Stromal cell of bone marrow (primary cell): Measurements from ENCODE around the gene THADA.
"Not testable (repeated sequence)": the region's sequence is repeated elsewhere in the genome, so short reads cannot be mapped to it uniquely, and the experiment has no call there.

Source experiments
- DNase-seq: peaks from one replicate; pipeline ENCODE4 v3.0.0-alpha.2; 2012; ENCODE audit warnings: low read depth

Gene THADA

DNA sequence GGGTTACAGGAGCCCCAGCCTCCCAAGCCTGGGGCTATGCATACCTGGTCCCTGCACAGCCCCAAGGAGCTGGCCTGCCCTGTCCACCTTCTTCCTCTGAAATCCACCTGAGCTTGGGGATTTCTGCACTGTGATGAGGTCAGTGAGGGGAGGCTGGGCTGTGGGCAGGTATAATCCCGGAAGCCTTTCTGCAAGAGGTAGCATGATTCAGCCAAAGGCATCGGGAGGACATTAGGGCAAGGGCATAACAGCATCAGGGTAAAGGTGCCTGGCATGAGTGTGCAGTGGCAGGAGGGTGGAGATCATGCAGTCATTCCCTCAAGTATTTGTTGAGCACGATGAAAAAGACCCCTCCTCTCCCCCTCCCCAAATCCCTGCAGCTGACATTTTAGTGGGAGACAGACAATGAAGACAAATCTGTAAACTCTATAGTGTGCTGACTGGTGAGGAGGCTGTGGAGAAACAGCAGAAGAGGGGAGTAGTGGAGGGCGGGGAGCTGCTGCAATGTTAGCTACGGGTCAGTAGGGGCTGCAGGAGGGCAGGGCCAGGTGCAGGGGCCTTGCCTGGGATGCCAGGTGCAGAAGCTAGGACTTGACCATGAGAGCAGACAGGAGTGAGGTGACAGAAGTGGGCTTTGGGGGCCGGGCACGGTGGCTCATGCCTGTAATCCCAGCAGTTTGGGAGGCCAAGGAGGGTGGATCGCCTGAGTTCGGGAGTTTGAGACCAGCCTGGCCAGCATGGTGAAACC is 388.1 kb downstream of the THADA start:
- no peak for DNase-seq

DNA sequence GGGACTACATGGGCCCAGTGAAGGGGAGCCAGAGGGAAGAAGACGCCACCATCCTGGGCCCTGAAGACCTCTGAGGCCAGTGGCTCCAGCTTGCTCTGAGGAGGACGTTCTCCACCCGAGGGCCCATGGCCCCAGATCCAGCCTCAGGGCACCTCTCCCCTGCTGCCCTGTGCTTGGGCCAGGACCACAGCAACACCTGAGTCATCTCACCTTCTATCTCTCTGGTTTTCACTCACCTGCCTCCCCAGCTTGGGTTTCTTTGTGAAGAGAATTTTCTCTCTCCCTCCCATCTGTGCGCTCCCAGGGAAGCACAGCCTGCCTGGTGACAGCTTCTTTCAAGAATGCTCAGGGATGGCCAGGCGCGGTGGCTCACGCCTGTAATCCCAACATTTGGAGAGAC is 389.2 kb downstream of the THADA start:
- DNase-seq, result no peak

DNA sequence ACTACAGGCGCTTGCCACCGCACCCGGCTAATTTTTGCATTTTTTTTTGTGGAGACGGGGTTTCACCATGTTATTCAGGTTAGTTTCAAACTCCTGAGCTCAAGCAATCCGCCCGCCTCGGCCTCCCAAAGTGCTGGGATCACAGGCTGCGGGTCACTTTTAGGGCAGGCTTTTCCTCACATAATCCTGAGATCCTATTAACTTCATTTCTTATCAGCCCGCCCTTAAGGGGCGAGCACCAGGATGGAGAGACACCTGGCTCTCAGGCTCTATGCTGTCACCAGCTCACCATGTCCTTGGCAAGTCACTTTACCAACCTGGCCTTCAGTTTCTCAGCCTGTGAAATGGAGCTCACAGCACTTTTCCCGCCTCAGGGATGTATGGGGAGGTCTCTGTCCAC is 392.5 kb downstream of the THADA start:
- DNase-seq, result no peak

DNA sequence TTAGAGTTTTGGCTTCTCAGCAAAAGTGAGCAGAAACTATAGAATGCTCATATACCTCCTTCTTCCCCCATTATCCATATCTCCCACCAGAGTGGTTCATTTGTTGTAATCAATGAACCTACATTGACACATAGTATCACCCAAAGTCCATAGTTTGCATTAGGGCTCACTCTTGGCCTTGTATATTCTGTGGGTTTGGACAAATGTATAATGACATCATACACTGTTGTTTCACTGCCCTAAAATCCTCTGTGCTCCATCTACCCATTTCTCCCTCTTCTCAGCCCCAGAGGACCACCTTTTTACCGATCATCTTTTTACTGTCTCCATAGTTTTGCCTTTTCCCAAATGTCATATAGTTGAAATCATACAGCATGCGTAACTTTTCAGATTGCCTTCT is 393.5 kb downstream of the THADA start:
- DNase-seq, result no peak

DNA sequence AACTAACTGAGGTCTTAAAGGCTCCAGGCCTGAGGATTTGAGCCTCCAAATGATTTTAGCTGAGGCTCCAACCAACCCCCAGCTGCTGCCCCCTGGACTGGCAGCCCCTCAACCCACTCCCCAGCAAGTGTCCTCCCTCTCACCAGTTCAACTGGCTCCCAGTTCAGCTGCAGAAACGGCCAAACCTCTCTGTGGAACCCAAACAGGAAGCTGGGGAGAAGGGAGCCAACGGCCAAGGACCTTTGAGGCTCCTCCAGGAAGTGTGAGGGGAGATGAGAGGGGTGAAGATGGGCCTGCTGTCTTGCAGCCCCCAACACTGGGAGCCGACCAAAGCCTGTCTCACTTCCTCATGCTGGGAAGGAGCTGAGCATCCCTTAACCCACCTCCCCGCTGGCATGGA is 394.3 kb downstream of the THADA start:
- DNase-seq, result no peak

DNA sequence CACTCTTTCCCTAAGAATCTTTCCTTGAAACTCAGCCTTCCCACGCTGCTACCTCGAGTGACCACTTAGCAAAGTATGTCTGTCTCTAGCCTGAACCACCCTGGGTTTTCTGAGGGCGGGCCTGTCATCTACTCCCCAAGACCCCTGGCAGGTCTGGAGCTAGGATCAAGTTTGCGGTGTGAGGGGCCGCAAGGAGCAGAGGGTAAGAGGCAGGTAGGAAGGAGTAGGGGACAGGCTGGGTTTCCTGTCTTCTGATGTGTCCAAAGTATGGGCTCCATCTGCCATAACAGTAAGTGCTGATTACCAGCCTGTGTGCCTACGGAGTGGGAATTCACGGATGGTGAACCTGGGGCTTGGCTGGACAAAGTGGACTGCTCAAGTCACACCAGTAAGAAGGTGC is 394.8 kb downstream of the THADA start:
- DNase-seq, result no peak

DNA sequence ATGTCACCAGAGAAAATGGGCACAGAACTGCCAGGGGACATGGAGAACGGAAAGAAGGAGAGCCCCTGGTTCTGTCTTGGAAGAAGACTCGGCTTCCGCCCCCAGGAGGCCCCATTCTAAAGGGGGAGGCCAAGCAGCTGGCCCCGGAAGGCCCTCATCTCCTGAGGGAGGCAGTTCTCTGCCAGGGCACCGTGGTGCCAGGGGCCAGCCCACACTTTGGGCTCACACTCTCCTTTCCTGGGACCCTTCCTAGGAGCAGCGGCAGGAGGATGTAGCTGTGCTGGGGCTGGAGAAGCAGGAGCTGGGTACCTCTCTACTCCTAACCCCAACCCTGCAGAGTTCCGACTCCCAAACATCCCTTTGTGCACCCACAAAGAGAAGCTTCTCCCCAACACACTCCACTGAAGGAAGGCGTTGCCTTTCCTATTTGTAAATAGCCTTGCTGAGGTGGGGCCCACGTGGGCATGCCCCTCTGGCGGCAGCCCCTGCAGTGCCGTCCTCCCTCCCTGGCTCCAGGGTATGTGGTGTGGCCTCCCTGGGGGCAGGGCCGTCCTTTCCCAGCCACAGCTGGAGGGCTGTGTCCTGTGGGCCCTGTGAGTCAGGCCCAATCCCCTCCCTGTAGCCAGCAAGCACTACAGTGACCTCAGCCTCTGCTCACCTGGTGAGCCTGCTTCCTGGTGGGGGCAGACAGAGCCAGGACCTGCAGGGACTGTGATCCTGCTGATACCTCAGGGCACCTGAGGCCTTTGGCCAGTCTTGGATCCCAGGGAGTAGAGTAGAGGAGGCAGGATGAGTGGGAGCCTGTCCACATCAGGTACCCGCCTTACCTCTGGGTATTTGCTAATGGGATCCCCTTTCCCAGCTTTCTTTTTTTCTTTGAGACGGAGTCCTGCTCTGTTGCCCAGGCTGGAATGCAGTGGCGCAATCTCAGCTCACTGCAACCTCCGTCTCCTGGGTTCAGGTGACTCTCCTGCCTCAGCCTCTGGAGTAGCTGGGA is 396.0 kb downstream of the THADA start:
- no peak for DNase-seq

DNA sequence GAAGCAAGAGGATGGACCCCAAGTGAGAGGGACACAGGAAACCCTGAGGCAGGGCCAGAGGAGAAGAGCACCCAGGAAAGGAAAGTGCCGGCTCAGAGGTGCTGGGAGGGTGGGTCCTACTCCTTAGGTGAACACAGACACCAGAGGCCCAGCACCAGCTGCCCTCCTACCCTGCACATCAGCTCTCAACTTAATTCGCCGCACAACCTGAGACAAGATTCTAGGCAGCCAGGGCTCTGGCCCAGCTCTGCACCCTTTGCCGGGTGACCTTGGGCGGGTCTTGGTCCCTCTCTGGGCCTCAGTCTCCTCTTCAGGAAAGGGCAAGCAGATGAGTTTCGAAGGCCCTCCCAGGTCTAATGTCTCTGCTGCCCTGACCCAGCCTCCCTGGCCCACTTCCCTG is 397.6 kb downstream of the THADA start:
- DNase-seq, result no peak

DNA sequence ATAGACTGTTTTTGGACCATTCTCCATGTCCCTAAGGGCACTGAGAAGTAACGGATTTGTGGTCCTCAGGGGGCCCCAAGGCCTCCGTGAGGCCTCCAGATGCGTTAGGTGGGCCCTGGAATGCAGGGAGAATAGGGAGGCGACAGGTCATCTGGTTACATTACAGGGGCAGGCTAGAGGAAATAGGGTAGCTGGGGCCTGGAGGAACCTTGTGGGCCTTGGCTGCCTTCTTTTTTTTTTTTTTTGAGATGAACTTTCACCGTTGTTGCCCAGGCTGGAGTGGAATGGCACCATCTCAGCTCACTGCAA is 398.3 kb downstream of the THADA start:
- DNase-seq, result no peak

DNA sequence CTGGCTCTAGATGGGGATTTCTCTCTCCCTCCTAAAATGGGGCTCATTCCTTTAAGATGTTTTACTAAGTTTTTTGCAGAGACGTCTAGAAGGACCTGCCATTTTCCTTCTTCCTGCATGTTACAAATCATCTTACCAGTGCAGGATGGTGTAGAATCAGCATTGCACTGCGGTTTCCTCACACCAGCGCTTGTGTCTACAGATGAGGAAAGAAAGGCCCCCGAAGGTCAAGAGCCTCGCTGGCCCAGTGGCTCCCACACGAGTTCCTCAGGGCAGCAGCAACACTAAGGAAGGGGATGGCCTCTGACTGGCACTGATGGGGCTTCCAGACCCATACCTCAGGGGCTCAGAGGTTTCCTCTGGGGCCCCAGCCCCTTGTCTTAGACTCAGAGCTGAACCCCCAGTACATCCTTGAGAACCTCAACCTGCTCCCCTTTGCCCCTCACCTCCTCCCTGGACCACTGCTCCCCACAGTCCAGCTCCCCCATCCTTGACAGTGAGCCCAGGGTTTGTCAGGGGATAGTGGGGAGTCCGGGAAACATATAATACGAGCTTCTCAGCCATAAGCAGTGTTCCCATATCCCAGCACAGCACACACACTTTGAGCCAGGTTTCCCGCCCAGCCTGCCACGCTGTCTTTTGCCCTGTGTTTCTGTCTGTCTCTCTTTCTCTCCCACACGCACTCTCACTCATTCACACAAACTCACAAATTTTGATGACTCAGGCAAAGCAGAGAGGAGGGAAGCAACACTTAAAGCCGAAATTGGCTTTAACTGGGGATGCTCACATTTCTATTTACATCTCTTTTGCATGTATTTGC is 398.9 kb downstream of the THADA start:
- DNase-seq, result no peak

DNA sequence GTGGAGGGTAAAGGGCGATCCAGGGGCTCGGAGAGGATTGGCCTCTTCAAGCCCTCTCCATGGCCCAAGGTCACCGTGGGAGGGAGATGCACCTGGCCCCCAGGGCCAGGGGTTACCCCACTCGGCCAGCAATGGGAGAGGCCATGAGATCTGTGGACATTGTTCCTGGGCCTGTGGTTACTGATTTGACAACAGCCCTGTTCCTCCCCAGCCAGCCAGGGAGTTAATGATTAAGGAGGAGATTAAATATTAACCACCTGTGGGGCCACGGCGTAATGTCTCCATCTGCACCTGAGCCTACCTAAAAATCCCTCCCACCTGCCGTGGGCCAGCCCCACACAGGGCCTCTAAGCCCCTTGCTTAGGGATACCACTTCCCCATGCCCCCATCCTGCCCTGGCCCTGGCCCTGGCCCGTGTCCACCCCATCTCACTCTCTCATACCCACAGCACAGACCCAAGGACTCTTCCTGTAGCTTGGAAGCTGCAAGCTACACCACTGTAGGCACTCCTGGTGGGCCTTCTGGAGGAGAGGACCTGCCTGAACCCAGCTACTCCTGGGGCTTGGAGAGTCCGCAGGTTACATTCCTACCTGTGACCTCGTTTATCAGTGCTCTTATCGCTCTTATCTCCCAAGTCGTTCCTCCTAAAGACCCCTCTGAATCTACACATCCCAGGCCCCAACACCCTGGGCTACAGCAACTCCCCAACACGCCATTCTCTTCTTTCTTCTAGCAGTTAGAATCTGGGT is 401.5 kb downstream of the THADA start:
- DNase-seq, result no peak

DNA sequence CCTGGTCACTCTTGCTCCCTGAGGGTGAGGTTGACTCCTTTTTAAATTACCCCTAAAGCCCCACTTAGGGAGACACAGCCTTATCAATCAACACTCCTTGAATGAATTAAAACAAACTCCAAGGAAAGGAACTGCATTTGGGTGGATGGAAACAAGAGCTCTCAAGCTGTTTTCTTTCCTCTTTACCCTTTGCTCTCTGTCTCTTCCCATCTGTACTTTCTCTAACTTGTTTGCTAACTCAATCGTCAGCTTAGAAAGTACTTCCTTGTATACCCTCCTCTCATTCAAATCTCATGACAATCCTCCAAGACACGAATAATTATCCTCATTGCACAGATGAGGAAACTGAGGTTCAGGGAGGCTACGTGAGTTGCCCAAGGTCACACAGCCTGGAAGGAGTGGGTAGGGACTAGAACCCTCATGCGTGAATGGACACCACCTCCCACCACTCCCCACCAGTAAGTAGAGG is 402.2 kb downstream of the THADA start:
- DNase-seq, result no peak

DNA sequence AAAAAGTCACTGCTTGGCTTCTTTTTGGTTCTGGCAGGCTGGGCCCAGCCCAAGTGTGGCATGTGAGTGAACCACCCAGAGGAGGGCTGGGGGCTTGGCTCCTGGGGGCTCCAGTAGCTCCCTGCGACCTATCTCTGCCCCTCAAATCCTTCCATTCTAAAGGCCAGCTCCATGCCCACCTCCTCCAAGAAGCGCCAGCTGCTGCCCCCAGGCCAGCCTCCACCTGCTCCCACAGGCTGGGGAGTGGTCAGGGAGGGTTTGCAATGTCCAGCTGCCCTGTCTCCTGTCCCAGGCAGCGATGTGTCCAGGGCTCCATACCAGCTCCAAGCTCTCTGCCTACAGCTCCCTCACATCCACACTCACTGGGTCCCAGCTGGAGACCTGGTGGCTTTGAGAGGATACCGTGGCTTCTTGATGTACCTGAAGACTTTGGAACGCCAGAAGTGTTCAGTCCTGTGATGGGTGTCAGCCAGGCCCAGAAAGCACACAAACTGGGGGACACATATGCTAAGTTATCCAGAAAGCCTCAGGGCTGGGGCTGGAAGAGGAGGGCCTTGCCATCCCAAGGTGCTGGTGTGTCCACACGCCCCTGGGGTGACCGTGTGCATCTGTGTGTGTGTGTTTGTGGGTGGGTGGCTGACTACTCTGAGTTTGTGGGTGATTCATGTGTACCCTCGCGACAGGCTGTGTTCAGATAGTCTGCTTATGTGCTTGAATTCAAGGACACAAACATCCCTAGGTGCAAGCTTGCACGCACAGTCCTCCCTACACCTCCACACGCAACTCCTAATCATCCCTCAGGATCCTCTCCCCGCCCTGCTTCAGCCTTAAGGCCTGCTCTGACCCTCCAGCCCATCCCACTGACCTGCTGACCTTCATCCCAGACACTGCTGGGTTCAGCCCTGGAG is 402.8 kb downstream of the THADA start:
- DNase-seq, result no peak

DNA sequence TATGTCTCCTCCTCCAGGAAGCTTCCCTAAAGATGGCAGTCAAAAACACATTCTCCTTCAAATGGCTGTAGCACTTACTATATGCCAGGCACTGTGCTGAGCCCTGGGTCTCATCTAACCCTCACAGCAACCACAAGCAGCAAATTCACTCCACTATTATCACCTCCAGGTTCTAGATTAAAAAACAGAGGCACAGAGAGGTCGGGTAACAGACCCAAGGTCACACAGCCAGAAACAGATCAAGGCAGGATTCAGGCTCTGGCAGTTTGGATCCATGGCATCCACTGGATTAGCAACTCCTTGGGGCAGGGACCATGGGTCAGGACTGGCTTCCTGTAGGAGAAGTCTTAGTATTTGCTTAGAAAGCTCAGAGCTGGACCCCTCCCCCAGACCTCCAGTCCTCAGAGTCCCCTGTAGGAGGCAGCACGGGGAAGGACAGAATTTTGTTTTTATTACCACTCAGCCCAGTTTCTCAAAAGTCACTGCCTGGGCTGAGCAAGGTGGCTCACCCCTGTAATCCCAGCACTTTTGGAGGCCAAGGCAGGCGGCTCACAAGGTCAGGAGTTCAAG is 403.8 kb downstream of the THADA start:
- no peak for DNase-seq

DNA sequence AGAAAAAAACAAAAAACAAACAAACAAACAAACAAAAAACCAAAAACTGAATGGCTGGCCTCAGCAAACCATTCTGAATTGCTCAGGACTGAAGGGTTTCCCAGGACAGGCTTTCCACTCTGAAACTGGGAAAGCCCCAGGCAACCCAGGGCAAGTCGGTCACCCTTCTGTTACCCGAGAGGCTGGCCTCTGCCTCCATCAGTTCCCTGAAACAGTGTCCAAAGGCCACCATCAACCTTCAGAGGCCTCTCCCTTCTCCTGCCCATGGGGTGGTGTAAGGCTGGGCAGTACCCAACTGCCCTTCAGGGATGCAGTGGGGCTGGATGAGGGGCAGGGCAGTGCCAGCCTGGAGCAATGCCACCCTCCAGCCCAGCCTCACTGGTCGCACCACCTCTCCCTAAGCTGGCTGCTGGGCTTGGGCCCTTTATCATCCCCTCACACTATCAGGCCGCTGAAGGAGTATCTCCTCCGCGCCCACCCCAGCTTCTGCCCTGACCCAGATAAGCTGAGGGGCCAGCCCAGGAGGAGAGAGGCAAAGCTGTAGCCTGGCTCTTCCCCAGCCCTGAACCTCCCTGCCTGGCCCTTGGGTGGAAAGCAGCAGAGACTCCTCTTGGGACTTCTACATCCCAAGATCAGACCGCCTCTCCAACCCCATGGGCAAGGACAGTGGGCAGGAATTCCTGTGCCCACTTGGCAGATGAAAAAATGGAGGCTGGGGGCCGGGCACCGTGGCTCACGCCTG is 405.4 kb downstream of the THADA start:
- no peak for DNase-seq

DNA sequence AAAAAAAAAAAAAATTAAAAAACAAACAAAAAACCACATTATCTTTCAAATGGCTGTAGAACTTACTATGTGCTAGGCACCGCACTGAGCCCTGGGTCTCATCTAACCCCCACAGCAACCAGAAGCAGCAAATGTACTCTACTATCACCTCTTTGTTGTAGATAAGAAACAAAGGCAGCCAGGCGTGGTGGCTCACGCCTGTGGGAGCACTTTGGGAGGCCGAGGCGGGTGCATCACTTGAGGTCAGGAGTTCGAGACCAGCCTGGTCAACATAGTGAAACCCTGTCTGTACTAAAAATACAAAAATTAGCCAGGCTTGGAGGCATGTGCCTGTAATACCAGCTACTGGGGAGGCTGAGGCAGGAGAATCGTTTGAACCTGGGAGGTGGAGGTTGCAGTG is 406.0 kb downstream of the THADA start:
- not testable (repeated sequence) for DNase-seq

DNA sequence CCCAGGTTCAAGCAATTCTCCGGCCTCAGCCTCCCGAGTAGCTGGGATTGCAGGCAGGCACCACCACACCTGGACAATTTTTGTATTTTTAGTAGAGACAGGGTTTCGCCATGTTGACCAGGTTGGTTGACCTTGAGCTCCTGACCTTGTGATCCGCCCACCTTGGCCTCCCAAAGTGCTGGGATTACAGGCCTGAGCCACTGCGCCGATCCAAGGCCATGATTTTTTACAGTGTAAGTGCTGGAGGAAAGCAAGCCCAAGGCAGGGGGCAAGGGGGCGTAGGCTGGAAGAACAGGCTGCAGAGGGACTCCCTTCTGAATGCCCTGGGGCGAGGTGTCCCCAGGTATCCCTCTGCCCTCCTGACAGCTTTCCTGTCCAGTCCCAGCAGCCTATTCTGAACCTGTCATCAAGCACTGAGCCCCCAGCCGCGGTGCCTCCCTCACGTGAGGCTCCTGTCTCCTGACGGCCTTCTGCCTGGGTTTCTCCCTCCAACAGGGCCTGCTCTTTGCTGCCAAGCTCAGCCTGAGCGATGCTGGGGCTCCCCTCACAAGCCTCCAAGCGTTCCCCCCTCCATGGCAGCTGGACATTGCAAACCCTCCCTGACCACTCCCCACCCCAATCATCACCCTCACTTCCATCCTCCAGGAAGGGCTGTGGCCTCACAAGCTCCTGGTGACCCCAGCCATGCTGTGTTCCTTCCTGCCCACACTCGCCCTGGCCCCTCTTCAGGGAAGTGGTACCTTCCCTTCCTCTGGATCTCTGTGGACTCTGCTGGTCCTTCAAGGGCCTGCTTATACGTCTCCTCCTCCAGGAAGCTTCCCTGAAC is 407.1 kb downstream of the THADA start:
- DNase-seq, result no peak

DNA sequence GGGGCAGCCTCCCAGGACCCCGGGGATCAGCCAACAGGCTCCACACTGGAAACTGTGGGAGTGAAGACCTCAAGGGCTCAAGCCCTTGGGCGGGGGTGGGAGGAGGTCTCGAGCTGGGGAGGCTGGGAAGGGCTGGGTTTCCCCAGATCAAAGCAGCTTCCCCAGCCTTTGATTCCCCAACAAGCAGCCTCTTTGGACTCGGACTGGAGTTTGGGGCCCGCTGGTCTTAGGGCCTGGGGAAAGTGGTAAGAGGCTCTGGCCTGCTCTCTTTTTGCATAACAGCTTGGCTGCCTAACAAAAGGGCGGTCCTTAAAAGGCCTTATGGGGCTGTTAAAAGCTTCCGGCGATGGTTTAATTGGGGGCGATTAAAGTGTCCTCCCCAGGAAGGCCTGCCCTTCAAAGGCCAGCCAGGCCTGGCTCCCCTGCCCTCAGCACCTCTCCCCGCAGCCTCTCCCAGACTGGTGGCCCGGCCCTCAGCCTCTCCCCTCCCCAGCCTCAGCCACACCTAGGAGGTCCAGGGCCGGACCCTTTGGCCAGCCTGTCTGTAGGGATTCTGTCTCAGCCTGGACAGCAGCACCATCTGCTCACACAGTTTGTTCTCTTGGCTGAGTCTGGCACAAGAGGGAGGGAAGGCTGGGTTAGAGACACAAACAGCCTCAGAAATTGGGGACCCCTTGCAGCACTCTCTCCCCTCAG is 409.0 kb downstream of the THADA start:
- no peak for DNase-seq
